DMS53 (cell line): ENCODE measurements around the gene BNIP5.
A peak's percentile ranks its signal among the peaks of the same experiment; 100 is the strongest.
"Not testable (repeated sequence)": the region's sequence is repeated elsewhere in the genome, so short reads cannot be mapped to it uniquely, and the experiment has no call there.

Experiments used
- DNase-seq: peaks from one replicate; lab custom pipeline; 2025; lab: John Stamatoyannopoulos, UW

Gene BNIP5

DNA sequence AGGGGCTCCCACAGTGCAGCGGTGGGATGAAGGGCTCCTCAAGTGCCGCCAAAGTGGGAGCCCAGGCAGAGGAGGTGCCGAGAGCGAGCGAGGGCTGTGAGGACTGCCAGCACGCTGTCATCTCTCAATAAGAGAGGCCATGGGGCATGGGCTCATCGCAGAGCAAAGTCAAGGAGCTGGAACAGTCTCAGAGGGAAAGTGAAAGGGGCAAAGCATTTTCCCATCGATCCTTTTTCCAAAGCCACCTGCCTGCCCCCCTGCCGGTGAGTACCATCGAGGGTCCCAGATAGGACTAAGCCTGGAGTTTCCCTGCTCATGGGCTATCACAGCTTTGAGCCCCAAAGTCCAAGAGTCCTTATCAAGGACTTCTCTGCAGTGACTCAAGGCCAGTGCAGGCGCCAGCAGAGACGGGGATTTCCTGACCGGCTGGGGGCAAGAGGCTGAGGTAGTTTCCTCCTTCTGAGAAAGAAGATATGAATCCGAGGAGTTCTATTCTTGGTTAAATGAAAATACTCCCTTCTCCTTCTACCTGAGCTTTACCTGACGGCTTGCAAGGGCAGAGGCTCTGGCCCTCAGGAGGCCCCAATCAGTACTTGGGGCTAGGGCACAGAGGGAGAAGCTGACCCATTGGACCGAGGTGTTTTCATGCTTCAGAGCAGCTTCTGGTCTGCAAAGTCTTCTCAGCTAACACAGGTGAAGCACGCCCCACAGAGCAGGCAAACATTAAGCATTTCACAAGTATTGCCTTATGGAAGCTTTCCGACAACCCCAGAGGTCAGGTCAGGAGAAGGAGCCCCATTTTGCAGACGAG, 28.2 kb upstream of the BNIP5 start:
- DNase-seq: no peak

DNA sequence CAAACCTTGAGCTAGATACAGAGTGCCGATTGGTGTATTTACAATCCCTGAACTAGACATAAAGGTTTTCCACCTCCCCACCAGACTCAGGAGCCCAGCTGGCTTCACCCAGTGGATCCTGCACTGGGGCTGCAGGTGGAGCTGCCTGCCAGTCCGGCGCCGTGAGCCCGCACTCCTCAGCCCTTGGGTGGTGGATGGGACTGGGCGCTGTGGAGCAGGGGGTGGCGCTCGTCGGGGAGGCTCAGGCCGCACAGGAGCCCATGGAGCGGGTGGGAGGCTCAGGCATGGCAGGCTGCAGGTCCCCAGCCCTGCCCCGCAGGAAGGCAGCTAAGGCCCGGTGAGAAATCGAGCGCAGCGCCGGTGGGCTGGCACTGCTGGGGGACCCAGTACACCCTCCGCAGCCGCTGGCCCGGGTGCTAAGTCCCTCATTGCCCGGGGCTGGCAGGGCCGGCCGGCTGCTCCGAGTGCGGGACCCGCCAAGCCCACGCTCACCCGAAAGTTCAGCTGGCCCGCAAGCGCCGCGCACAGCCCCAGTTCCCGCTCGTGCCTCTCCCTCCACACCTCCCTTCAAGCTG, 27.5 kb upstream of the BNIP5 start:
- DNase-seq: not testable (repeated sequence)

DNA sequence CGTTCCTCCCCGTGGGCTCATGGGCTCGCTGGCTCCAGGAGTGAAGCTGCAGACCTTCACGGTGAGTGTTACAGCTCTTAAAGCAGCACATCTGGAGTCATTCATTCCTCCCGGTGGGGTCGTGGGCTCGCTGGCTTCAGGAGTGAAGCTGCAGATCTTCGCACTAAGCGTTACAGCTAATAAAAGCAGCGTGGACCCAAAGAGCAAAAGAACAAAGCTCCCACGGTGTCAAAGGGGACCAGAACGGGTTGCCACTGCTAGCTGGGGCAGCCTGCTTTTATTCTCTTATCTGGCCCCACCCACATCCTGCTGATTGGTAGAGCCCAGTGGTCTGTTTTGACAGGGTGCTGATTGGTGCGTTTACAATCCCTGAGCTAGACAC, 26.7 kb upstream of the BNIP5 start:
- DNase-seq: not testable (repeated sequence)

DNA sequence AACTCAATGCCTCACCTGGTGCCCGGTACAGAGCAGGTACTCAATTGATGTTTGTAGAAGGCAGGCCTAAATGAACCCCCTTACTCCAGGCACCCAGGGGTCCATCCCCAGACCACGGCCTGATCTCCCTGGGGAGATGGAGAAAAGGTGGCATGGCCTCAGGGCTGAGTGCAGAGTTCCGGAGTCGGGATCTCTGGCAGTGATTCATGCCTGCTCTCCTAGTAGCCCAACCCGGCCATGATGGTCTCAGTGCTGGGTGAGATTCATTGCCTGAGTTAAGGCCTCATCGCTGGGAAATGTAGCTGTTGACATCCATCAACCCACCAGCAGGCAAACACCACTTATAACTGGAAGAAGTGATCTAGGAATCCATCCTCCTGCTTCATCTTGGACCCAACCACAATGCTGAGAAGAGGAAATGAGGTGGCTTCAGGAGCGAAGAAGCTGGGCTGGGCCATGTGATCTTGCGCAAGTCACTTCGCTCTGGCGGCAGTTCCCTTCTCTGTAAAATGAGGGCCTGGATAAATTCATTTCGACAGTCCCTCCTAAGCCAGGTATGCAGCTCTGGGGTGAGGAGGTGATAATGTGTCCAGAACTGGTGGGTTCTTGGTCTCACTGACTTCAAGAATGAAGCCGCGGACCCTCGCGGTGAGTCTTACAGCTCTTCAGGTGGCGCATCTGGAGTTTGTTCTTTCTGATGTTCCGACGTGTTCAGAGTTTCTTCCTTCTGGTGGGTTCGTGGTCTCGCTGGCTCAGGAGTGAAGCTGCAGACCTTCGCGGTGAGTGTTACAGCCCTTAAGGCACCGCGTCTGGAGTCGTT, 26.1 kb upstream of the BNIP5 start:
- no peak for DNase-seq

DNA sequence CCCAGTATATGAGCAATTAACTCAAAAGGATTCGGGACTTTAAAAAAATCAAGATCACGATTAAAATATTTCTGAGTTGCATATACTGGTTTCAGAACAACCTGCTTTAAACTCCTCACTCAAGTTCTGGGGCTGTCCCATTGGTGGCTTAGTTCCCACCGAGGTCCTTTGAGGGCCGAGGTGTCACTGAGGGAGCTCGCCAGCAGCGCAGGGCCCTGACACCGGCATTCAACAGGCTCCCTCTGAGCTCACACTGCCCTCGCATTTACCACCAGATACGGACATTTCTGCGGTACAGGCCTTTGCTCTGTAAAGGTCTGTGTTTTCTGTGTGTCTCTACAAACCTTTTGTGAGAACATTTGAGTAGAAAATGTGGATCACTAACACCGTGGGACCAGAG, 24.4 kb upstream of the BNIP5 start:
- DNase-seq: no peak

DNA sequence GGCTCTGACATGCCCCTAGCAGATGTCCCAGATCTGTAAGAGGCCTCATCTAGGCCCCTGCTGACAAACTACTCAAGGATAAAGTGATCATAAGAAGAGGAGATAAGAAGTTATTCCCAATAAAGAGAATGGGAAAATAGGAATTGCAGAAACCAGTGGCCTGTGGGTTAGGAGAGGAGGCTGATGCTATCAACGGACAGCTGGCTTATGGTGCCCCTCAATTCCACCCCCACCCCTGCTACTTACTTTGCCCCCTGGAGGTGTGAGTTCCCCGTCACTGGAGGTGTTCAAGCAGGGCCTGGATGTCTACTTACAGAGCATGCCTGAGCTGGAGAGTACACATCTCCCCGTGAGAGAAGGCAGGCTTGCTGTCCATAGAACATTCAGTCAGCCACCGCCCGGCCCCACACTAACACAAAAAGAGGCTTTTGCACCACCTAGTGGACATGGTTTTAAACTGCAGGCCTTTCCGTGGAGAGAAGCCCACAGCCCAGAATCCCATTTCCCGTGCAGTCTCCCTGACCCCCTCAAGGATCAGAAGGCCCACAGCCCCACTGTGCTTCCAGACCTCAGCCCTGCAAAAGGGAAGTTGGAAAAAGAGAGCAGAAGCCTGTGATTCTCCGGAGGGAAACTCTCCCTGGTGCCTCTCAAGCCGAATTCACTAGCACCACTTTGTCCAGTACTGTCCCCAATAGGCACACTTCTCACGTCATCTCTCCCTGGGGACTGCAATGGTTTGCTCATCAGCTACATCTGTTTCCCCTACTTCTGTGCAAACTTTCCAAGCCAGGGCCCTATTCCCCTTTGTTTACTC, 23.8 kb upstream of the BNIP5 start:
- DNase-seq: peak; percentile 83

DNA sequence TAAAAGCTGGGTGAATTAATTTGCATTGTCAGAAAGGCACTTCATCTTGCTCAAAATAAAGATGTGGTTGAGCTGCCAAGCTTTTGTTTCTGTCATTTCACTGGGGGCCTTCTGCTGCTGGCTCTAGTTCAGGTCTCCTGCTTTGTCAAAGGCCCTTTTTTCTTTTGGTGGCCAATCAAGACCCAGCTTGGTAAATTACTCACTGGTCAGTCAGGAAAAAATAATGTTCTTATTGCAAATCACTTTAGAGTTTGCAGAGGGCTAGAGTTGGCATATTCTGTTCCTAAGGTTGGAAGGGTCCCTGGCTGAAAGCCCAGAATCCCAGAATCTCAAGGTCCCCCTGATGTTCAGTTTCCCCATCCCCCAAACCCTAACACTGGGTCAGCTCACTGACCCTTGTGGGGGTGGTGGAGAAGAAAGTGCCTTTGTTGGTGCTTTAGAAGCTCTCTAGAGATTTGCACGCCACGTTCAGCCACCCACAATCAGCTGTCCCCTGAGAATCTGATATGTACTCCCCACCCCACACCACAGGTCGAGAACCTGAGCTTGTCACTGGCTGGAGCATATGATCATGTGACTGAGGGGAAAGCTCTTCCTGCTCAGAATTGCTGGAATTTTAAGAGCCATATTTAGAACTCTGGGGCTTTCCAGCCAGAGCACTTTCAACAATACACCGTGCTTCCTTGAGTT, 21.7 kb upstream of the BNIP5 start:
- DNase-seq: no peak

DNA sequence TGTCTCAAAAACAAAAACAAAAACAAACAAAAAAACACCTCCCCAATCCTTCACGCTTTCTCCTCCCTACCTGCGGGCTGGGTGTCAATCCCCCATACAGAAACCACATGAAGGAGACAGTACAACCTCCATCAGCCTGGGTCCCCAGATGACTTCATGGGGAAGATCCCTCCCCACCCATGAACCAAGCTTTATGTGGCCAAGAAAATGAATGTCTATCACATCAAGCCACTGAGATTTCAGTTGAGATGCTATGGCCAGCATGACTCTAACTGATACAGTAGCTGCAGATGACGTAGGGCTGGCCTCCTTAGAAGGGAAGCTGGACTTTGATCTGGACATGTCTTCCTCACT, 21.2 kb upstream of the BNIP5 start:
- no peak for DNase-seq

DNA sequence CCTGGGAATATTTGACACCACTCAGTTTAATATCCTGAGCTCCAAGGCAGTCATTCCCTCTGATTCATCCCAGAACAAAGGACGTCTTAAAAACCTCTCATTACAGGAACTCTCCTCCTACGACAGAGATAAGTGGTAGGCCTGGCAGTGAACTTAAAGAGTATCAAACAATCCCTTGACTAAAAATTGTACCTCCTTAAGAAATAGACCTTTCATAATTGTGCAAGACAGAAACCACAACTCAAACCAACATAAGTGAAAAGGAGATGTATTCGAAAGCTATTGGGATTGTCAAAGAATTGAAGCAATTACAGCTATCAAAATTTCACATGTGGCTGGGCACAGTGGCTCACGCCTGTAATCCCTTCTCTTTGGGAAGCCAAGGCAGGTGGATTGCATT, 19.1 kb upstream of the BNIP5 start:
- DNase-seq: no peak

DNA sequence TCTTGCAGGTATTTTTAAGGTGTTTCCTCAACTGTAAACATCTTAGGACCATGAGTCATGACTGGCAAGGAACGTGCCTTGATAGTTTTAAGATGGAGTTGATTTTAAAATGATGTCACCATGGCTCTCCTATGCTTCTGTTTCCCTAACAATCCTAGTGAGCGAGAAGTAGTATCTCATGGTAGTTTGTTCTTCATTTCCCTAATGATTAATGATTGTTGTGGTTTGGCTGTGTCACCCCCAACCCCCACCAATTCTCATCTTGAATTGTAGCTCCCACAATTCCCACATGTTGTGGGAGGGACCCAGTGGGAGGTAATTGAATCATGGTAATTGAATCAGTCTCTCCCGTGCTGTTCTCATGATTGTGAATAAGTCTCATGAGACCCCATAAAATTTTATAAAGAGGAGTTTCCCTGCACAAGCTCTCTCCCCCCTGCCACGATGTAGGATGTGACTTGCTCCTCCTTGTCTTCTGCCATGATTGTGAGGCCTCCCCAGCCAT, 16.8 kb upstream of the BNIP5 start:
- DNase-seq: no peak

DNA sequence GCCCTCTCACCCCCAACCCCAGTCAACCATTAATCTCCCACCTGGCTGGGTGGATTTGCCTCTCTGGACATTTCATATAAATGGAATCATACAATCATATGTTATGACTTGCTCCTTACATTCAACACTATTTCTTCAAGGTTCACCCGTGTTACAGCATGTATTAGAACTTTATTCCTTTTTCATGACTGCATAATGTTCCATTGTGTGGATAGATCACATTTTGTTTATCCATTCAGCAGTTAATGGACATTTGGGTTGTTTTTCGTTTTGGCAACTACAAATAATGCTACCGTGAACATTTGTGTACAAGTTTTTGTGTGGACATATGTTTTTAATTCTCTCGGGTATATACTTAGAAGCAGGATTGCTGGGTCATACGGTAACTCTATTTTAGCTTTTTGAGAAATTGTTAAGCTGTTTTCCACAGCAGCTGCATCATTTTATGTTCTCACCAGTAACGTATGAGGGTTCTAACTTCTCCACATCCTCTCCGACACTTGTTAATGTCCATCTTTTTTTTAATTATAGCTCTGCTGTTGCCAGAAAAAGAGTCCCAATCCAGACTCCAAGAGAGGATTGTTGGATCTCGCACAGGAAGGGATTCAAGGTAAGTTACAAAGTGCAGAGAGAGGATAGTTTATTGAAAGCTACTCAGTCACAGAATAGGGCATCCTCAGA, 15.9 kb upstream of the BNIP5 start:
- DNase-seq: no peak

DNA sequence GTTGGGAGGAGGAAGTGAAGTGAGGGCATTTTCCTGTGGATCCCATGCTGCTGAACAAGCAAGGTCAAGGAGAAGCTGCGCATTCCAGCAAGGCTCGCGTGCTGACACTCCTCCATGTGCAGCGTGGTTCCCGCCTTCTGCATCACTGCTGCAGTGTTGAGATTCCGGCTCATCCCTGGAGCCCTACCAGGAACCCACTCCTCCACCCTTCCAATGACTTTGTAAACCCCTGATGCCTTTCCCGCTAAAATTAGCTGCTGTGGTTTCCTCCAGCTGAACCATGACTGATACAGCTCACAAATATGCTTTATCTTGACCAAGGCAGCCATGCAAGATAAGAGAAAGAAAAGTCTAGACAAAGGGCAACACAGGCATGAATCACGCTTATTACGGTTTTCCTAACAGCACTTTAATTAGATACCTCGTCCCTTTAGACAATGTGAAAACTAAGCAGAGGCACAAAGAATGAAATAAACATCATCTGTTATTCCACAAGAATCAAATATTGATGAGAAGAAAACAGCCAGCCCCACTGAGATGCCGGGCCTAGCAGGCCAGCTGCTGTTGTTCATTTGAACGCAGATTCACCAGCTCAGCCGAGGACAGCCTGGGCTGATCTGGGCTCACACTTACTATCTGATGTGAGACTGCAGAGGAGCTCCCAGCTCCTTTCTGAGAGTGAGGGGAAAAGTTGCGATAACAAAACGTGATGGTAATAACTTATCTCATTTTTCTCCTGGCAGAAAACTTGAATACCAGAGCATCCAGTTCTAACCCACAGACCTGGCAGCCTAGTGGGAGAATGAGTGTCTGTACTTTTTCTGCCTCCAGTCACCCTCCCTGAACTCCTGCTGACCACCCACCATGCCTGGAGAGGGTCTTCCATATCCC, 14.2 kb upstream of the BNIP5 start:
- no peak for DNase-seq

DNA sequence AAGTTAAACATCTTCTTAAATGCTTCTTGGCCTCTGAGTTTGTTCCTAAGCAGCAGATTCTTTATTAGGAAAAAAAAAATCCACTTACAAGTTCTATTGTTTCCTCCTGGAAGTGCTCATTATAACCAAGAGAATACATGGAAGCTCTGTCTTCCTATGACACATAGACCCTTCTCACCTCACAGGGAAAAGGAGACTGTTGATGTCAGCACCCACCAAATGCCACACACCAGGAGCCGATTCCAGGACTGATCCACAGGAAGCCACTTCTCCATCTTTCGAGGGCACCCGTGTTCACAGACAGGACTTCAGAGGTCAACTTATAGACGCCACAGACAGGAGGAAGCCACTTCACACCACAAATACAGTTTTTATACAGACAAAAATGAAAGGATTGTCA, 13.4 kb upstream of the BNIP5 start:
- DNase-seq: no peak

DNA sequence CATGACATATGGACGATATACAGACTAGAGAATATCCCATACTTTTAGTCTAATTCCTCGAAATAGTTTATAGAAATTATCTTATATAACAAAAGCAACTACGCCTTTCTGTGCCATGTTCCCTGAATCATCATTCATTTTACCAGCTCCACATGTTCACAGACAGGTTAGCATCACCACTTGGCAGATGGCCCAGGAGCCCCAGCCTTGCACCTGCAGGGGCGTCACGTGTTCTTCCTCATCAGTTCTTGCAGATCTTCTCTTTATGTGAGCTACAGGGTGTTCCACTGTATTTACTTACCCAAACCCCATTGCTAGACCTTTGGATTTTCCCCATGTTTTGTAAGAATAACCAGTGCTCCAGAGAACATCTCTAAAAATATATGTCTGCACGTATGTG, 12.6 kb upstream of the BNIP5 start:
- DNase-seq: peak; percentile 90

DNA sequence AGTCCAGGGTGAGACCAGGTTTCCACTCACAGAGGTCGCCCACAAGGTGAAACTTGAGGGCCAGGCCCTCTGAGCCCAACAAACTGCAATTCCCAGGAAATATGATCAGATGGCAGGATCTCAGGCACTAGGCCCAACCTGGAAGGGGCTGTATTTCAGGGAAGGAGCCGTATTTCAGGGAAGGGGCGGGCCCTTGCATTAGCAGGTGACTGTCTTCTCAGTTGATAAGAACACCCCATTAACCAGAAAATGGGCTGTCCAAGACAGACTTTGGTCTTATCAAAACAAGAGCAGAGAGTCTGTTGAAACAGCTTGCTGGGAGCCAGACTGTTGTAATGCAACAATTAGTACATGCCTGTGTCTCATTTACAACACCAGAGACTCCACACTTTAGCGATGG, 10.9 kb upstream of the BNIP5 start:
- DNase-seq: no peak

DNA sequence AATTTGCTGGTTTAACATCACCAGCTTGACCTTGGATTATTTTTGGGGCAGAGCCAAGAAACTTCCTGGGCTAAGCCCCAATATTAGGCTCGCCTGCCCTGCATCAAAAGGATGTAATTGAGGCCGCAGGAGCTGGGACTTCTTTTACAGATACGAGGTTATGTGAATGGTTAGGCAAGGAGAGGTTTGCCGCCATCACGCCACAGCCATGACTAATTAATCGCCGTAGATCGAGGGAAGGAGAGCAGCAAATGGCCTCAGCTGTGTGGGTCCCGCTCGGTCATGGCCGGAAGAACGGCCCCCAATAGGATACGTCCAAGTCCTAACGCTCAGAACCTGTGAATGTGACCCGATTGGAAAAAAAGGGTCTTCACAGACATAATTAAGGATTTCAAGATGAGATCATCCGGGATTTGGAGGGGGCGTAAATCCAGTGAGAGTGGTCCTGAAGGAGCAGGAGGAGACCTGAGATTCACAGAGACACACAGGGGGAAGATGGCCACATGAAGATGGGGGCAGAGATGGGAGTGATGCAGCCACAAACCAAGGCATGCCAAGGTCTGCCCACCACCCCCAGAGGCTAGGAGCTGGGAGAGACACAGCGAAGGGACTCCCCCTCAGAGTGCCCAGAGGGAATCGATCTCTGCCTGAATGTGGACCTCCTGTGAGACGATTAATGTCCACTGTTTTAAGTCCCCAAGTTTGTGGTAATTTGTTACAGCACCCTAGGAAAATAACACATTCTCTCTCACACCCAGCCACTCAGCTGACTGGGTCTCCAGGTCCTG, 10.0 kb upstream of the BNIP5 start:
- DNase-seq: no peak

DNA sequence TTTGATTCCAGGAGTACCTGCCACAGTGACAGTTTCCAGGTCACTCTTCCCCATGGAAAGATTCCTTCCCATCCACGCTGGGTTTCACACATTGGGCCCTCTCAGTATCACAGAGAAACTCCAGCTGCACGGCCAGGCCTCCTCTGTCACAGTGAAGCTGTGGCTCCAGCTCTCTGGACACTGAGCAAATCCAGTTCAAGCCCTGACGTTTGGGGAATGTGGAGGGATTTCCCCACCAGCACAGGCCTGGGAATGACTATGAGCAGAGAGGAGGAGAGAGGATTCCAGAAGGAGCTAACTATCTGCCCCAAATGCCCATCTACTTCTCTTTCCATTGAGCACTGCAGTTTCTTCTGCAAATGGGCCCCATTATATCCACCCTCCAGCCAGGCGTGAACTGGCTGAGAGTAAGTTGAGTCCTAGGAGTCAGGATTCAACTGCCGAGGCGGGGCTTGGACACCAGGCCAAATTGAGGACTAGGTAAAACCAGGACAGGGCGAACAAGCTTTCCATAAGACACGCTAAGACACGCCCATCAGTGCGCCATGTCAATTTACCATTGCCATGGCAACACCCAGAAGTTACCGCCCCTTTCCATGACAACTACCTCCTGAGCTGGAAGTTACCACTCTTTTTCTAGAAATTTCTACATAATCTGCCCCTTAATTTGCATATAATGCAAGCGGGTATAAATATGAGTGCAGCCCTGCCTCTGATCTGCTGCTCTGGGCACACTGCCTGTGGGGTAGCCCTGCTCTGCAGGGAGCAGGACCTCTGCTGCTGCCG, 9.2 kb upstream of the BNIP5 start:
- peak; percentile 21 for DNase-seq

DNA sequence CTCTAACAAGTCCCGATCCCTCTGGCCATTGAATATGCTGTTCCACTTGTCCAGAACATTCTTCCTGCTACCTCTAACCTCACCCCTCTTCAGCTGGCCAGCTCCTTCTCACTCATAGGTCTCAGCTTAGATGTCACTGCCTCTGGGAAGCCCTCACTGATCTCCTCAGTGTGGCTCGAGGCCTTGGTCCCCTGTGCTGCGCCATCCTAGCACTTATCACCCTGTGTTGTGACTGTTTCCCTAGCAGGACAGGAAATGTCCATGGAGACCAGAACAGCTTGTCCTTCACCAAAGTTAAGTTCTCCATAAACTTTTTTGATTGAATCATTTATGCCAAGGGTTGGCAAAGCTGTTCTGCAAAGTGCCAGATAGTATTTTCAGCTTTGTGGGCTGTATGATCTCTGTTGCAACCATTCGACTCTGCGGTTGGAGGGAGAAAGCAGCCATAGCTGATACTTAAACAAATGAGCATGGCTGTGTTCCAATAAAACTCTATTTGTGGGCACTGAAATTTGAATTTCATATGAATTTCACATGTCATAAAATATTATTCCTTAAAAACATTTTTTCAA, 6.5 kb upstream of the BNIP5 start:
- no peak for DNase-seq
